ENCODE measurements around the gene FBXL16. TPM values are rescaled to one million over a fixed set of nuclear protein-coding genes. Genes with fewer than 3 reads are reported as not detected.
A peak's percentile ranks its signal among the peaks of the same experiment; 100 is the strongest.
"Not testable (repeated sequence)": the region's sequence is repeated elsewhere in the genome, so short reads cannot be mapped to it uniquely, and the experiment has no call there.

Gene FBXL16
- total RNA-seq, 4 donors from 2014 or later: 0.42 to 1.2 (median 0.51) TPM

- peaks cover 0 to 34% (median 18%) of the 10 kb centered on the region in 4 donors for H3K27me3 ChIP-seq
- peaks cover 31 to 78% (median 60%) of the 10 kb centered on the region in 4 donors for H3K4me1 ChIP-seq
- DNase-seq (ENCODE audit: extremely low spot score): peak; percentile 95
These were observed 9.2 kb upstream of the FBXL16 start, which contains the start of gene METRN for GRCh38 chr16:714558-715476. Gene METRN, plus strand, starts transcription at chr16:715118. Its CDS starts 172 bp downstream, at chr16:715290.

DNA sequence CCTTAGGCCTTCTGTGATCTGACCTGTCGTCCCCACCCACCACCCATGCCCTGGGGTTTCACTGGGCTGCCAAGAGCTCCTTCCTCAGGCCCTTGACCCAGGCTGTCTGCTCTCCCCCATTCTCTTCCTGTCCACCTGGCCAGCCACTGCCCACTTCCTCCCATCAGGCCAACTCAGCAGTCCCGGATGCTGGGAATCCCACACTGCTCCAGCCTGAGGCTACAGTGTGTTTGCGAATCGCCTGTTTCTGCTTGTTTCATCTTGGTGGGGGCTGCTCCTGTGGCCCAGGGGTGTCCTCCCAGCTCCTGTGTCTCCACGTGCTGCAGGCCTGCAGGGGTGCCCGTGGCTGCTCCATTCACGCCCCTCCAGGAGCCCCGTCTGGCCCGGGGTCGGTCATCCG is 8.5 kb upstream of the FBXL16 start:
- no peak for DNase-seq (ENCODE audit: extremely low spot score)
- intact Hi-C loops (cut with DNase I): no loop called here
- 62% methylated on average over 9 of the region's 11 CpGs for WGBS
- Histone ChIP-seq H3K36me3 (peaks cover 0 to 10% (median 3%) of the 10 kb centered on the region in 4 donors), H3K4me3 (peak overlapping the region in 3 of 4 donors; percentile 68 to 86 (median 86)), H3K27me3 (peaks cover 0 to 41% (median 24%) of the 10 kb centered on the region in 4 donors), H3K4me1 (peaks cover 24 to 76% (median 56%) of the 10 kb centered on the region in 4 donors), H3K27ac (replicated peaks in 1 of 4) (no peak overlapping the region), H3K9me3 (no peaks in the 10 kb centered on the region)
- no peak for TF ChIP-seq POLR2A (IDR thresholded peaks at IDR 0.05; ENCODE audit: low read depth)

More at GRCh38 chr16:714558-715476, 9.2 kb upstream of the FBXL16 start, which contains the start of gene METRN:
- peak within 1 kb of the TSS; percentile 42 to 66 (median 56) for H3K27ac ChIP-seq (replicated peaks in 1 of 4)
- H3K36me3 ChIP-seq: peaks cover 0 to 10% (median 3%) of the 10 kb centered on the region in 4 donors
- no peaks in the 10 kb centered on the region for H3K9me3 ChIP-seq
- TF ChIP-seq EP300 (IDR thresholded peaks at IDR 0.05) (no peak), POLR2AphosphoS5 (IDR thresholded peaks at IDR 0.05) (peak; percentile 15 to 36), CTCF (IDR thresholded peaks at IDR 0.05) (peak in 1 of 3 experiments; percentile 15), POLR2A (IDR thresholded peaks at IDR 0.05; ENCODE audit: low read depth) (no peak)
- WGBS: 13% methylated on average over 6 of the region's 108 CpGs
- peak within 1 kb of the TSS; percentile 68 to 86 (median 83) for H3K4me3 ChIP-seq
- intact Hi-C loops (cut with DNase I): no loop called here

- DNase-seq (ENCODE audit: extremely low spot score); H3K9me3 ChIP-seq; H3K27ac ChIP-seq (replicated peaks in 1 of 4); H3K4me3 ChIP-seq; H3K36me3 ChIP-seq; intact Hi-C loops (cut with DNase I): not testable (repeated sequence)
- H3K4me1 ChIP-seq: peaks cover 23 to 67% (median 51%) of the 10 kb centered on the region in 4 donors
- 58% methylated on average over 12 of the region's 13 CpGs for WGBS
- TF ChIP-seq CTCF (IDR thresholded peaks at IDR 0.05): peak in 2 of 3 experiments; percentile 18 to 29
- peak in 1 of 2 donors; percentile 19 for TF ChIP-seq POLR2AphosphoS5 (IDR thresholded peaks at IDR 0.05)
- H3K27me3 ChIP-seq: peaks cover 0 to 54% (median 37%) of the 10 kb centered on the region in 4 donors
These were observed 7.2 kb upstream of the FBXL16 start for GRCh38 chr16:712740-713250.

DNA sequence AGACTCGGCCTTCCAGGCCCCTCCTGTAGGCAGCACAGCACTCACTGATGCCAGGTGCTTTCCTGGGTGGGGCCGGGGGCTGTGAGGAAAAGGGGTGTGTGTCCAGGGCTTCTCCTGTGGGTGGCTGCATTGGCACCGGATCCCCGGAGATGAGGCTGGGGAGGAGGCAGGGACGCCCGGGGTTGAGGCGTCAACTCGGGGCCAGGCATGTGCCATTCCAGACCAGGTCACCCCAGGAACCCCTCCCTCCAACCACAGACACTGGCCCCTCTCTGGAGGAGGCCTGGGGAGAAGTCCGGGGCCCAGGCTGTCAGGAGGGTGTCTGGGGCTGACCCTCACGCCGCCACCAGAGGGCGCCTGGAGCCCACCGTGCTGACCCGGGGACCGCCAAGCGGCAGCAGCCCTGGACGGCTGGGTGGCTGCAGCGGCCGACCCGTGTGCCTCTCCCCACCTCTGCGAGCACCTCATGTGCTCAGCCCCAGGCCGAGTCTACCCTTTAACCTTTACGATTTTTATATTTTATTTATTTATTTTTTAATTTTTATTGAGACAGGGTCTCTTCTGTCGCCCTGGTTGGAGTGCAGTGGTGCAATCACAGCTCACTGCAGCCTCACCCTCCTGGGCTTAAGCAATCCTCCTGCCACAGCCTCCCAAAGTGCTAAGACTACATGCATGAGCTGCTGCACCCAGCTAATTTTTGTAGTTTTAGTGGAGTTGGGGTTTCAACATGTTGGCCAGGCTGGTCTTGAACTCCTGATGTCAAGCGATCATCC is 6.1 kb upstream of the FBXL16 start:
- WGBS: 14% methylated on average over 14 of the region's 25 CpGs
- H3K9me3 ChIP-seq: no peaks in the 10 kb centered on the region
- DNase-seq (ENCODE audit: extremely low spot score): no peak
- intact Hi-C loops (cut with DNase I): loop anchor here (1.0 to 2.0 kb wide), 2 partner anchors 31 to 74 kb away; no protein-coding TSS in a partner anchor
- no peak overlapping the region for H3K4me3 ChIP-seq
- peaks cover 0 to under 1% (median 0%) of the 10 kb centered on the region in 4 donors for H3K36me3 ChIP-seq
- peaks cover 20 to 56% (median 45%) of the 10 kb centered on the region in 4 donors for H3K4me1 ChIP-seq
- H3K27me3 ChIP-seq: peaks cover 0 to 65% (median 45%) of the 10 kb centered on the region in 4 donors
- H3K27ac ChIP-seq (replicated peaks in 1 of 4): no peak overlapping the region
- peak; percentile 93 to 96 (median 94) for TF ChIP-seq CTCF (IDR thresholded peaks at IDR 0.05)
- TF ChIP-seq POLR2AphosphoS5 (IDR thresholded peaks at IDR 0.05): peak in 1 of 2 donors; percentile 32
- no peak for TF ChIP-seq EP300 (IDR thresholded peaks at IDR 0.05)
- TF ChIP-seq POLR2A (IDR thresholded peaks at IDR 0.05; ENCODE audit: low read depth): no peak
